Fibroblast of skin of scalp (primary cell): ENCODE results near the gene PTPRN2.

Source experiments
- DNase-seq: peaks from one replicate; pipeline ENCODE4 v3.0.0-alpha.2; 2013

Gene PTPRN2

GRCh38 chr7:158602905-158603772, 15.5 kb upstream of the PTPRN2 start:
- peak; percentile 30 for DNase-seq

DNA sequence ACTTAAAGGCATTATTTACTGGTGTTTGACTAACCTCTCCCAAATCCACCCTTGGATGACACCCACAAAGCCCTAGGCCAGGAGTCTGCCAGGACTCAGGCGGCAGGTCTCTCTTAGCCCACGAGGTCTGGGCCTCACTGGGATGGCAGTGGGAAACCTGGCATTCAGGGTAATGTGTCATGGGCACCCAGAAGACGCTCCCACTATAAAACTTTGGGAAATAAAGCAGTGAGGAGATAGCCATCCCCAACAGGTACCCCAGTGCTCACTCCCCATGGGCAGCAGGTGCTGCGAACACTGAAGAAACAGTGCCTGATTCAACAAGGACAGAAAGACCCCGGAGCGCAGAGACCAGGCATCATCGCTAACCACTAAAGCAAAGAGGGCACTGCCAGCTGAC, 14.4 kb upstream of the PTPRN2 start:
- DNase-seq, result no peak

DNA sequence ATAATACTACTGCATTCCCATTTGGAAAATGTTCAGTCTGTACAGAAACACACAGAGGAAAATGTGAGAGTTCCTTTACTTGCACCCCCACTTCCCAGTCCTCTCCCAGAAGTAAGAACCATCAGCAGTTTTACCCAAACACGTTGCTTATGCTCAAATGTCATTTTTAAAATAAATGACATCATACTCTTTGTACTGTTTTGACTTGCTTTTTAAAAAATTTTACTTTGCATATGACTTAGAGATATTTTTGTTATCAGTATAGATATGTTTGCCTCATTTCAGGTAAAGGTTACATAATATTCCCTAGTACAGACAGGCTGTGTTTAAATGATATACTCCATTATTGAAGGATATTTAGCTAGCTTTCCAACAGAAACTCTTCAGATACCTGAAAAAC, 13.5 kb upstream of the PTPRN2 start:
- no peak for DNase-seq

- DNase-seq, result no peak
These were observed 9.1 kb upstream of the PTPRN2 start for GRCh38 chr7:158596745-158597144.

DNA sequence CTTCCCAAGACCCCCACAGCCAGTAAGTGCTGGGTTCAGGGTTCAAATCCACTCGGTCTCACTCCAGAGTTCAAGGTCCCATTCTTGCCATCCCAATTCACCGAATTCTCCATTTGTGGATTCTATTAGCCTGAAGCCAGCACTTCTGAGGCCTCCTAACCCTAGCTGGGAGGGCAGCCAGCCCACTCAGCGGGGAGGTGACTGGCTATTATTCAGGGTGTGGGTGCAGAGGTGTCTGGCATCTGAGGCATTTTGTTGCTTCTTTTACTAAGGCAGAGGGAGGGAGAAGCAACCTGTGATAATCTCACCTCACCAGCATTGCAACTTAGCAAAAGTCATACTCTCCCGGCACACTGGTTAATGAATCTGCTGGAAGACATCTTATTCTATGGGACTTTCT, 8.7 kb upstream of the PTPRN2 start:
- no peak for DNase-seq

DNA sequence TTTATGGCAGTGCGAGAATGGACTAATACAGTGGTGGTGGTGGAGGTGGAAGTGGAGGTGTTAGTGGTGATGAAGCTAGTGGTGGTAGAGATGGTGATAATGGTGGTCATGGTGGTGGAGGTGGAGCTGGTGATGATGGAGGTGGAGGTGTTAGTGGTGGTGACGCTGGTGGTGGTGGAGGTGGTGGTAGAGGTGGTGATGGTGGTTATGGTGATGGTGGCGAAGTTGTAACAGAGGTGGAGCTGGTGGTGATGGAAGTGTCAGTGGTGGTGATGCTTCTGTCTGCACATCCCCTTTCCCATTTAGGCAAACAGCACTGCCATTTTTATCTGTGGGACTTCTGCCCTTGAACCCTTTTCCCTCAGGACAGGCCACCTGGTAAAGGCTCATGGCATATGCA, 7.4 kb upstream of the PTPRN2 start:
- DNase-seq, result peak; percentile 16

DNA sequence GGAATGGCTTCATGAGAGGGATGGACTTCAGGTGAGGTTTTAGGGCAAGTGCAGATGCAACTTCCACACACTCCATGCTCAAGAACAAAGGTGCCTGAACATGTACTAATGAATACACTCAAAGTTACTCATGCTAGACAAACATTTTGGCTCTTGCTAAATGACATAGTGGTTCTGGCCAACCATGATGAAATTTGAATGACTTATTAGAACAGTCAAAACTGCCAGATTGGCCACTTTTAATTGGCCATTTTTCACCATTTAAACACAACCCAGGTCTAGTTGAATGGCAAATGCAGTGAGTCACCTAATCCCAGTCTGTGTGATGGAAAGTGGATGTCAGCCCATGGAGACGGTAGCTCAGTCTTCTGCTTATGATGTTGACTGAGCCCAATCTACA, 4.9 kb upstream of the PTPRN2 start:
- no peak for DNase-seq

GRCh38 chr7:158591944-158592343, 4.3 kb upstream of the PTPRN2 start:
- DNase-seq, result no peak

- no peak for DNase-seq
These were observed 2.5 kb upstream of the PTPRN2 start for GRCh38 chr7:158590181-158590530.

GRCh38 chr7:158589653-158590052, 2.0 kb upstream of the PTPRN2 start:
- DNase-seq, result no peak

DNA sequence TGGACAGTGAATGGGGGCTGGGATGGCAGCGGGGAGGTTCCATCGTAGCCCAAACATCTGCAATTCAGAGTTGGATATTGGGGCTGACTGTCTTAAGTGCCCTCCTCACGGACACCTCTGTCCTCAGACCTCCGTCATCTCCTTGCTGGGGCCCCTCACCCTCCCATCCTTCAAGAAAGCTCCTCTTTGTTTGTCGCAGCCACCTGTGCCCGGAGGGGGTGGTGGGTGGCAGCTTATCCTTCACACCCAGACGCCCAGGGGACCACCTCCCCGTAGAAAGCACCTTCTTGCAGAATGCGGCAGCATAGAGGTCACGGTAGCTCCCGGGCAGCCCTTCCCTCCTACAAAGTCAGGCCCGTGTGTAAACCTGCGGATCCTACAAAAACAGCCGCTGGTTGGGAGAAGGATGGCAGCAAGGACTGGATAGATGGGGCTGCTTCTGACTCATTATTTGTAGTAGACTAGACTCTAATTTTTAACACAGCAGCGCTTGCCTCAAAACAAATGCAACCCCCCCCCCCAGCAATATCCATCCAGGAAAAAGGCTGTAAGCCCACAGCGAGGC, 1.3 kb upstream of the PTPRN2 start:
- no peak for DNase-seq

DNA sequence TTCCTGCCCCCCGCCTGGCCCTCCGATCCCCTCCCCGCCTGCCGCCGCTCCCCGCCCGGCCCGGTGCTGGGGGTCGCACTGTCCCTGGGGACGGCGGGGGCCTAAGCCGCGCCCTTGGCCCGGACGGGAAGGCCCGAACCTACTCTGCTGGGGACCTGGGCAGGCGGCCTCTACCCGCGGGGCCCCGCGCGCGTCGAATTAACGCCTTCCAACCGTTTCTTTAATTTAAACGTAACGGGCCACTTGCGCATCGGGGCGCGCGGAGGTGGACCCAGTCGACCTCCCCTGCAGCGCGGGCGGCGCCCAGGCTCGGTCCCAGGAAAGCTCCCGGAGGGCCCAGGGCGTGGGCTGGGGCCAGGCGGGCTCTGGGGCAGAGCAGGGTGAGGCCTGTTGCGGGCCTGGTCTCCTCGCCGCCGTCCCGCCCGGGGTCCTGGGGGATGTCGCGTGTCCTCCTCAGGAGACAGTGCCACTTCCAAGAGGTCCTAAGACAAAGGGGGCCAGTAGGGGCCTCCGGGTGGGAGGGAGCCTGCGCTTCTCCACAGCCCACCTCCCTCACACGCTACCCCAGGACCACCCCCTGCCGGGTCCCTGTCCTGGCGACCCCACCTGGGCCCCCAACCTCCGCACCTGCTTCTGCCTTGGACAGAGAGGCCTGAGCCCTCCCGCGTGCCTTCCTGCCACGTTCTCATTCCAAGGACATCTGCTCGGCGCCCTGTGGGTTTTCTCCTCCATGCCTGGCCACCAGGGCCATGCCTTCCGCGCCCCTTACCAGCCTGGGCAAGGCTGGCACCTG, 658 bp upstream of the PTPRN2 start:
- DNase-seq, result no peak

DNA sequence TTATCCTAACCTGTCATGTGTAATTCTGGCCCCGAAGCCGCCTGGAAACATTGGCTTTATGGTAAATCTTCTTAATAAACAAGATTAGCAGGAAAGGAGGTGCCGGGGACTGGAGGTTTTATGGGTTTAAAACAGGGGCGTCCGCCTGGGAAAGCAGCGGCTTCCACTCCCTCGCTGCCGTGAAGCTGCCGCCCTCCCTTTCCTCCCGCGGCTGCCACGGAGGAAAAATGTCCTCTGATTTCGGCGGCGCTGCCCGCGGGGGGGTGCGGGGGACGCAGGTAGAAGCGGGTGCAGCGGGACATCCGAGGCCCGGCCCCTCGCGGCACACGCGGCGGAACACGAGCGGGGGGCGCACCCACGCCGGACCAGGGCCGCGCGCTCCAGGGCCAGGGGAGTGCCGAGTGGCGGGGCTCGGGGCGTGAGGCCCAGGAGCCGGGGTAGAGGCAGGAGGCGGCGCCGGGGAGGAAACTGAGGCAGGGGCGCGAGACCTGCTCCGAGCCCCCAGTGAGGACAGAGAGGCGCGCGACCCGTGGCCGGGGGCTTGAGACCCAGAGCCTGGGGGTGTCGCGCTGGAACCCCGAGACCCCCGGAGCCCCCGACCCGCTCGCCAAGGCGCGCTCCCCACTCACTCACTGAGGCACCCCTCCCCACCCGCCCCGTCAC, 993 bp downstream of the PTPRN2 start:
- DNase-seq, result no peak

DNA sequence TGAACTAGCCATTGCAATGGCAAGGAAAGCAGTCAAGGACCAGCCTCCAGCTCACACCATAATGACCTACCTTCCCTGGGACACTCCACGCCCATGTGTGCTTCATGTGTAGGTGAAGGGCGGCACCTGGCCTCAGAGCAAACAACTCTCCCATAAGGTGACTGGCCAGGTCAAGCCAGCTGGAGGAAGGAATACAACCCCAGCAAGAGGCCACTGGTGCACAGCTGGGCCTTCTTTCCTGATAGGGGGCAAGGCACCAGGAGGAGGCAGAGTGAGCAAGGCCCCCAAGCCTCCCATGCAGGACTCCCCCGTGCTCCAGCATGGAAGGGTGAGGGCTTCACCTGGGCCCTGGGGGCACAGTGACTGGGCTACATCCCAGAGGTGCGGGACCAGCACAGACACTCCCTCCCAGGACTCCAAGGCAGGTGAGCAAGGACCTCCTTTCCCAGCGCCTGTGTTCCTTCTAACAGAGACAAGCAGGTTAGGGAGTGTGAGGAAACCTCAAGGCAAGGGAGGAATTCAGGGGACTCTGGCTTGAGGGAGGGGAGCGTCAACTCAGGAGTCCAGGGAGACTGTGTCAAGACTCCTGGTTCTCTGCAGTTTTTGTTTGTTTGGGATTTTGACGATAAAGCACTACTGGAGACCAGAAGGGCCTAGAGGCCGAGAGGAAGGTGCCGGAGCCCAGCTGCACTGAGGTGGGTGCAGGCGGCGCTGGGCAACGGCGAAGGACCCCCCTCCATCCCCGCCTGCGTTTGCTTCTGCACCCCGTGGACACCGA, 1.7 kb downstream of the PTPRN2 start:
- no peak for DNase-seq

- DNase-seq, result no peak
These were observed 3.2 kb downstream of the PTPRN2 start for GRCh38 chr7:158584407-158584806.

DNA sequence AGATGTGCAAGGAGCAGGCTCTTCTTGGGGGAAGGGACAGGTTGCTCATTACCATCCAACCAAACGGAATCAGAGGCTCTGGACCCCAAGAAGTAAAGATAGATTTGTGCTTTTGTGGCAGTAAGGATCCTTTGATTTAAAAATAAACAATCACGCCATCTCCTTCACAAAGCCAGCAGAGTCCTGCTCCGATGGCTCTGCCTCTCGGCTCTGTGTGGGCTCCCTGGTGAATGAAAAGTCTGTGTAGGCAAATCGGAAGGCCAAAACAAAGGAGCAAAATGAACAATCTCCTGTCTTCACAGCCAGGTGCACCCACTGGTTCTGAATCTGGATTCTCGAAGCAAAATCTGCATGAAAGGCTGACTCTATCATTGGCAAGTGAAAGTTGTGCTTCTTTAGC, 3.8 kb downstream of the PTPRN2 start:
- DNase-seq, result no peak

- DNase-seq, result no peak
These were observed 4.5 kb downstream of the PTPRN2 start for GRCh38 chr7:158583143-158583542.

DNA sequence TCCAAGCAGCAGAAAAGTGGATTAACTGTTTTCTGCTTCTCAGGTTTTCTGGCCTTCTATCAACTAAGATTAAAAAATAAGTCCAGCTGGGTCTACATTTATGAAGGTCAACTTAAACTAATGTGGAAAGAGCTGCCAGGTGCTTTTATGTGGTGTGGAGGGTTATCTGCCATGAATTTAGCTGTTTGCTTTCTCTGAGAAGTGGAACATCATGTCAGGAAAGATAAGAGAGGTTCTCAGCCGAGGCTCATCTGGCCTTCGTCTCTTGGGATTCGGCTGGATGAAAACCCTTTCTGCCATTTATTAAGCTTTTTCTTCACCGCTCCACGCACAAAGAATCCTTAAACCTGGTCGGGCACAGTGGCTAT, 5.5 kb downstream of the PTPRN2 start:
- no peak for DNase-seq

DNA sequence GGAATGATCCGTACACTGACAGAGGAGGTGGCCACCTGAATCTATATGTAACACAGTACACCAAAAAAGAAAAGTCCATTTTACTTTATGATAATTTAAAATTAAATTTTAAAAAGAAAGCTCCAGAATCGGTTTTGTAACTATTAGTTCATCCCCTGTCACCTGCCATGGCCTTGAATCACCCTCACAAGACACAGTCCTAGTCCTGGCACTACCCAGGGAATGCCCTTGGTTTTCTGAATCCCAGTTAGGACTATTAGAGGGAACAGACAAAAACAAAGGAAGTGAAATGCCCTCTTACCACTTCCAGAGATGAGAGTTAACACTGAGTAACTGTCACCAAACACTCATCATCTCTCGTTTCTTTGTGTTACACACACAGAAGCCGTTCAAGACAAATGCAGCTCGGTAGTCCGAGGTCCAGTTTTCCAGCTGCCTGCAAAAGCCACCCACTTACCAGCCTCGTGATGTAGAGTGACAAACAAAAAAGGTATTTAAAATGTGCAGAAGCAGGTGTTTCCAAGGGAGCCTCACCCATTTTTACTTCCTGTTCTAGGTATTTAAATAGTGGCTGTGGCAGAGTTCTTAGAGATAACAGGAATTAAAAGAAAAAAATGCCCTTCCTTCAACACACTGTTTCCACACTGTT, 6.1 kb downstream of the PTPRN2 start:
- no peak for DNase-seq

DNA sequence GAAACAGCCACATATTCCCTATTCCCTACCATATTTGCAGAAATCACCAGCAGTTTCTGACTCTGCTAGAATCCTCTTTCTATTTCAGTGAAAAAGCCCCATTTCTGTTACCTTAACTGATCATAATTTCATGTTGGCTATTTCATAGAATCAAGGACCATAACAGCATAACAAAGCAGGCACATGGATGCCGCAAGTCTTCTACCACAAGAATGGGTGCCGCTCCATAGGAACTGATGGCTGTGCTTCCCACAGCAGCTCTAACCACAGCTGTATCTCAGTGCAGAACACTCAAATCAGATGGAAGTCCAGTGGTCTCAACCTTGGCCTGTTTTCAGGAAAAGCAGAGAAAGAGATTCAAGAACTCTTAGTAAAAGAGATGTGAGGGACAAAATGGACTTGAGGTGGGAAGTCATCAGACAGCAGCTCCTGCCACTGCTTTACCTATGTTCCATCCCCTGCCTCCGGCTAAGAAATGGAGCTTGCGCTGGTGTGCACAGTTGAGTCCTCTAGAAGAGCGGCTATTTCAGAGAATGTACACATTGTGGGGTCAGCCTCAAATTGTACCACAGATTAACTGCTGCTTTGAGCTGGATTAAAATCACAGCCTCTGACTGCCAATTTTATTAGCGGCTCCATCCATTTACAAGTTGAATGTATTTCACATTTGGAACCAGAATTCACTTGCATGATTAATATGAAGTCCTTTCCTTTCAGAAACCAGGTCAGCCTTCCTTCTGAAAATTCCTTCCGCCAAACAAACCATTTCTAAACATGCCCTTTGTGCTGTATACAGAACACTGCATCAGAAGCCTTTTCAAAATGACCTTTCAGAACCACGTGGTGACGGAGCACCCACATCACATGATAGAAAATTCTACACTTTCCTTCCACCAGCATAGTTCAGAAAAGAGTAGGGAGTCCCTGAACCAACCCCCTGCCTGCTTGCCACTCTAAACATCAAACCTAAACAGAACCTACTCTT, 7.7 kb downstream of the PTPRN2 start:
- DNase-seq, result no peak
